Kidney epithelial cell (primary cell): ENCODE data around the gene FANCG. TPM values are rescaled to one million over a fixed set of nuclear protein-coding genes. Genes with fewer than 3 reads are reported as not detected.
A peak's percentile ranks its signal among the peaks of the same experiment; 100 is the strongest.

Source experiments
- DNase-seq: peaks from one replicate; pipeline ENCODE4 v3.0.0-alpha.2; 2010; ENCODE audit warnings: low read depth
- H3K27me3 ChIP-seq: 2 replicates; pipeline ENCODE4 v1.6.0; 2011; ENCODE audit warnings: low read length; ENCODE audit not compliant: control insufficient read depth, insufficient read depth
- H3K36me3 ChIP-seq: 2 replicates; pipeline ENCODE4 v1.5.1; 2011; ENCODE audit warnings: low read length; ENCODE audit not compliant: control insufficient read depth, insufficient read depth
- H3K4me3 ChIP-seq: 2 replicates; pipeline ENCODE4 v1.5.1; 2011; ENCODE audit warnings: low read depth, mild to moderate bottlenecking, control low read depth, low read length
- CTCF ChIP-seq: IDR thresholded peaks from 2 replicates; pipeline ENCODE4 v1.5.1; 2011; ENCODE audit warnings: mild to moderate bottlenecking, moderate library complexity, low read length, control low read depth, inconsistent platforms; ENCODE audit not compliant: insufficient read depth, poor library complexity, severe bottlenecking
- total RNA-seq: library from RNA; depleted of rRNA; stranded (reverse); fragments of >200 nt; gene quantifications from 2 replicates; pipeline ENCODE4 v1.2.3, GENCODE V29; 2015

Gene FANCG
- 16.7 and 22.3 TPM in 2 replicates for total RNA-seq

- Histone ChIP-seq H3K4me3 (peak within 1 kb of the TSS; percentile 66), H3K27me3 (no peaks in the 10 kb centered on the region), H3K36me3 (no peaks in the 10 kb centered on the region)
- no peak for TF ChIP-seq CTCF
- peak; percentile 67 for DNase-seq
Observed at GRCh38 chr9:35079426-35080341, at the start of gene FANCG. Gene FANCG (minus strand): TSS chr9:35079942. CDS start chr9:35079524, 418 bp downstream.

- H3K27me3 ChIP-seq: no peaks in the 10 kb centered on the region
- TF ChIP-seq CTCF: peak; percentile 96
- no peak for DNase-seq
- H3K4me3 ChIP-seq: peak overlapping the region; percentile 76
- H3K36me3 ChIP-seq: no peaks in the 10 kb centered on the region
Observed at GRCh38 chr9:35116898-35117551, 37.3 kb upstream of the FANCG start.

- Histone ChIP-seq H3K36me3 (no peaks in the 10 kb centered on the region), H3K27me3 (no peaks in the 10 kb centered on the region), H3K4me3 (peak overlapping the region; percentile 76)
- DNase-seq: no peak
- no peak for TF ChIP-seq CTCF
Observed at GRCh38 chr9:35116539-35116897, 36.8 kb upstream of the FANCG start.

GRCh38 chr9:35115680-35116538, 36.2 kb upstream of the FANCG start, which contains the start of gene ATOSB:
Gene ATOSB (minus strand): TSS chr9:35115862. CDS start chr9:35108274, 7,588 bp downstream.
- peak within 1 kb of the TSS; percentile 76 for H3K4me3 ChIP-seq
- TF ChIP-seq CTCF: no peak

GRCh38 chr9:35114840-35115628, 35.3 kb upstream of the FANCG start:
- H3K27me3 ChIP-seq: no peaks in the 10 kb centered on the region
- H3K36me3 ChIP-seq: no peaks in the 10 kb centered on the region
- peak overlapping the region; percentile 76 for H3K4me3 ChIP-seq
- no peak for DNase-seq
- no peak for TF ChIP-seq CTCF

More at GRCh38 chr9:35115680-35116538, 36.2 kb upstream of the FANCG start, which contains the start of gene ATOSB:
- Histone ChIP-seq H3K36me3 (no peaks in the 10 kb centered on the region), H3K27me3 (no peaks in the 10 kb centered on the region)
- DNase-seq: no peak
